Heart right ventricle (tissue), 16 donors: ENCODE data around the gene AMDHD2. TPM values are rescaled to one million over a fixed set of nuclear protein-coding genes. Genes with fewer than 3 reads are reported as not detected.

Source experiments
- ATAC-seq, 8 donors: fragments of 200-7000 bp; cut with Tn5 transposase; one replicate each; pipeline ENCODE4 v1.9.1; 2020; ENCODE audit warnings: mild to moderate bottlenecking in 8 of 8, moderate library complexity in 8 of 8, moderate number of reproducible peaks in 1 of 8
- DNase-seq, 2 donors: peaks; one replicate each; pipeline ENCODE4 v3.0.0-alpha.2; 2020
- H3K27ac ChIP-seq, 10 donors: fragments of 200-600 bp; sonication (generic) in 2 of 10; one replicate each; pipeline versions ENCODE4 v1.5.0 to v1.8.0; 2020 to 2022; ENCODE audit warnings: mild to moderate bottlenecking in 3 of 10
- H3K27me3 ChIP-seq, 7 donors: fragments of 200-600 bp; one replicate each; pipeline ENCODE4 v1.8.0; 2021 to 2022; ENCODE audit warnings: mild to moderate bottlenecking in 2 of 7
- H3K36me3 ChIP-seq, 9 donors: fragments of 200-600 bp; sonication (generic) in 1 of 9; one replicate each; pipeline versions ENCODE4 v1.5.0 to v1.8.0; 2020 to 2022; ENCODE audit warnings: mild to moderate bottlenecking in 2 of 9
- H3K4me1 ChIP-seq, 9 donors: fragments of 200-600 bp; sonication (generic) in 1 of 9; one replicate each; pipeline versions ENCODE4 v1.5.0 to v1.8.0; 2020 to 2022; ENCODE audit warnings: mild to moderate bottlenecking in 4 of 9
- H3K4me3 ChIP-seq, 10 donors: fragments of 200-600 bp; sonication (generic) in 2 of 10; one replicate each; pipeline versions ENCODE4 v1.5.0 to v1.8.0; 2020 to 2022; ENCODE audit warnings: mild to moderate bottlenecking in 7 of 10, moderate library complexity in 2 of 10
- H3K9me3 ChIP-seq, 11 donors: fragments of 200-600 bp in 10 of 11; sonication (generic) in 2 of 11; one replicate each; pipeline versions ENCODE4 v1.5.0 to v1.8.0; 2013 to 2022; ENCODE audit warnings: mild to moderate bottlenecking in 2 of 11, control low read depth in 1 of 11, moderate library complexity in 1 of 11
- CTCF ChIP-seq, 9 donors: fragments of 200-600 bp; sonication (generic) in 2 of 9; IDR thresholded peaks; one replicate each; pipeline versions ENCODE4 v1.5.0 to v1.8.0; 2021 to 2022; ENCODE audit warnings: antibody characterized with exemption in 9 of 9, mild to moderate bottlenecking in 5 of 9, moderate library complexity in 1 of 9
- WGBS, 2 donors: extraction: QIAGEN DNeasy Blood & Tissue Kit; methylation state at CpG; one replicate each; pipeline ENCODE4 v1.1.7; 2013; ENCODE audit warnings: inconsistent platforms in 1 of 2; 5-methylcytosine and 5-hydroxymethylcytosine counted together
- intact Hi-C, 10 donors: fragments of 100-400 bp; cut with DNase I; formaldehyde crosslinking; loops; one replicate each; pipeline versions ENCODE4 v1.11.1 to v1.14.2; 2022
- polyA plus RNA-seq, 2 donors: library from polyadenylated mRNA; stranded (reverse); fragments of 200-250 nt; gene quantifications; one replicate each; pipeline ENCODE4 v1.2.3, GENCODE V29; 2013
- total RNA-seq, 10 donors: library from RNA; stranded (reverse); fragmentation: NEBNext Ultra II Directional in 3 of 10; extraction: Animal tissue kit (Norgen Biotek cat#: 25700) in 3 of 10; gene quantifications; one replicate each; pipeline versions ENCODE4 v1.2.1 to v1.2.4, GENCODE V29; 2021 to 2023
- donor health status: Arrhythmogenic right ventricular cardiomyopathy.
- donor health status: ischemic (EF 13 %, LVEDD 7.1; RV severe dilation, severe dysfunction).
- donor health status: healthy with polysubstance abuse.
- donor health status: DM: no; HTN: yes; CAD: no.
- donor health status: DM: no; HTN: no; CAD: no.
- donor health status: ischemic (EF 25% LVEDD 6.9; RV normal size, moderate dysfunction).
- donor health status: ischemic (EF 25% LVEDD 5.7; RV mildly dilated, moderate dysfunction).
- donor health status: healthy.
- donor health status: DM: yes; HTN: yes; CAD: no.
- donor health status: Ischemic cardiomyopathy.
- donor health status: ischemic (EF 35%, LVEDD 5.7; RV mildly dilated, moderate dysfunction).
- donor health status: nonischemic (EF 11% LVEDD 7.7; RV severe dilation, severe dysfunction).
- donor health status: DM: yes; HTN: yes; CAD: no.
- donor health status: PGD.
- donor health status: ischemic (EF 29% LVEDD 5.4; RV normal size, mild dysfunction).
- donor health status: nonischemic (EF 23%, LVEDD 6.1; RV moderate dilation, normal function).

AMDHD2 gene
- total and polyA plus RNA-seq, 12 donors: 7.1 to 20.8 (median 10.4) TPM

GRCh38 chr16:2499890-2500429, 20.2 kb upstream of the AMDHD2 start:
- Histone ChIP-seq H3K4me3 (no peak overlapping the region), H3K9me3 (no peaks in the 10 kb centered on the region), H3K27ac (peak overlapping the region in 1 of 10 donors; percentile 72), H3K27me3 (no peaks in the 10 kb centered on the region), H3K36me3 (peaks cover 0 to 27% (median 0%) of the 10 kb centered on the region in 9 donors), H3K4me1 (peaks cover 28 to 58% (median 45%) of the 10 kb centered on the region in 9 donors)
- ATAC-seq (no peak), DNase-seq (no peak)
- 93 to 95% methylated on average over 29 of the region's 29 CpGs for WGBS, 2 donors
- intact Hi-C loops: loop anchor here (1.0 to 10.0 kb wide), 11 partner anchors 43 to 345 kb away; partner anchors contain the start of genes CCNF (in 7 of the 10), ABCA3 (in 4 of the 10), CASKIN1 (in 1 of the 10) and ECI1 (in 1 of the 10)
- TF ChIP-seq CTCF (IDR thresholded peaks at IDR 0.05): no peak

GRCh38 chr16:2500430-2500917, 19.7 kb upstream of the AMDHD2 start:
- Histone ChIP-seq H3K27ac (no peak overlapping the region), H3K9me3 (no peaks in the 10 kb centered on the region), H3K27me3 (no peaks in the 10 kb centered on the region), H3K4me3 (no peak overlapping the region), H3K36me3 (peaks cover 0 to 27% (median 0%) of the 10 kb centered on the region in 9 donors), H3K4me1 (peaks cover 28 to 58% (median 45%) of the 10 kb centered on the region in 9 donors)
- TF ChIP-seq CTCF (IDR thresholded peaks at IDR 0.05): no peak
- 83 to 89% methylated on average over 20 of the region's 20 CpGs for WGBS, 2 donors
- DNase-seq: no peak
- intact Hi-C loops: loop anchor here in 8 of 10 donors (1.0 to 10.0 kb wide), 11 partner anchors 43 to 346 kb away; partner anchors contain the start of genes CCNF (in 3 of the 8), ABCA3 (in 2 of the 8), CASKIN1 (in 1 of the 8) and ECI1 (in 1 of the 8)
- no peak for ATAC-seq

GRCh38 chr16:2500918-2501750, 19.0 kb upstream of the AMDHD2 start:
- intact Hi-C loops: loop anchor here in 8 of 10 donors (1.0 to 10.0 kb wide), 12 partner anchors 44 to 346 kb away; partner anchors contain the start of genes CCNF (in 3 of the 8), ABCA3 (in 2 of the 8), CASKIN1 (in 1 of the 8) and ECI1 (in 1 of the 8)
- ATAC-seq: peak; percentile 81 to 93 (median 86)
- peak overlapping the region in 4 of 10 donors; percentile 9 to 52 (median 26) for H3K27ac ChIP-seq

More at GRCh38 chr16:2500918-2501750, 19.0 kb upstream of the AMDHD2 start:
- Histone ChIP-seq H3K36me3 (peaks cover 0 to 25% (median 0%) of the 10 kb centered on the region in 9 donors), H3K4me3 (peak overlapping the region in 5 of 10 donors; percentile 37 to 46 (median 40)), H3K9me3 (no peaks in the 10 kb centered on the region), H3K27me3 (no peaks in the 10 kb centered on the region), H3K4me1 (peaks cover 28 to 58% (median 46%) of the 10 kb centered on the region in 9 donors)
- peak; percentile 93 to 99 (median 99) for TF ChIP-seq CTCF (IDR thresholded peaks at IDR 0.05)
- peak; percentile 85 to 87 for DNase-seq
- 35 to 39% methylated on average over 23 of the region's 23 CpGs for WGBS, 2 donors
